Measurements from ENCODE around the gene NEUROG1. TPM values are rescaled to one million over a fixed set of nuclear protein-coding genes. Genes with fewer than 3 reads are reported as not detected.

Gene NEUROG1
- total RNA-seq, 4 donors from 2014 or later, result not detected

GRCh38 chr5:135555530-135555929 is 19.8 kb upstream of the NEUROG1 start:
- Histone ChIP-seq H3K36me3 (no peaks in the 10 kb centered on the region), H3K4me1 (no peaks in the 10 kb centered on the region), H3K27me3 (no peaks in the 10 kb centered on the region), H3K4me3 (no peak overlapping the region), H3K9me3 (no peaks in the 10 kb centered on the region), H3K27ac (no peak overlapping the region)
- TF ChIP-seq CTCF (IDR thresholded peaks at IDR 0.05), result no peak
- TF ChIP-seq POLR2A (IDR thresholded peaks at IDR 0.05), result no peak
- no peak for DNase-seq

- Histone ChIP-seq H3K27ac (no peak overlapping the region), H3K9me3 (no peaks in the 10 kb centered on the region), H3K36me3 (no peaks in the 10 kb centered on the region), H3K4me1 (no peaks in the 10 kb centered on the region), H3K4me3 (no peak overlapping the region), H3K27me3 (no peaks in the 10 kb centered on the region)
- peak in 1 of 3 donors; percentile 61 for DNase-seq
- TF ChIP-seq CTCF (IDR thresholded peaks at IDR 0.05) (peak in 4 of 6 experiments; percentile 12 to 49 (median 28)), POLR2A (IDR thresholded peaks at IDR 0.05) (no peak)
These were observed 18.1 kb upstream of the NEUROG1 start for GRCh38 chr5:135553688-135554462.

GRCh38 chr5:135551593-135552447 is 16.1 kb upstream of the NEUROG1 start:
- Histone ChIP-seq H3K27me3 (no peaks in the 10 kb centered on the region), H3K9me3 (no peaks in the 10 kb centered on the region), H3K4me3 (no peak overlapping the region), H3K36me3 (no peaks in the 10 kb centered on the region), H3K4me1 (no peaks in the 10 kb centered on the region), H3K27ac (no peak overlapping the region)
- TF ChIP-seq POLR2A (IDR thresholded peaks at IDR 0.05) (no peak), CTCF (IDR thresholded peaks at IDR 0.05) (peak; percentile 5 to 76 (median 68))
- peak in 2 of 3 donors; percentile 24 to 77 for DNase-seq

GRCh38 chr5:135549413-135549812 is 13.6 kb upstream of the NEUROG1 start:
- Histone ChIP-seq H3K27me3 (peaks cover 0 to 6% of the 10 kb centered on the region in 2 donors), H3K4me3 (no peak overlapping the region), H3K9me3 (no peaks in the 10 kb centered on the region), H3K36me3 (no peaks in the 10 kb centered on the region), H3K27ac (no peak overlapping the region), H3K4me1 (peaks cover 0 to 3% (median 0%) of the 10 kb centered on the region in 4 donors)
- DNase-seq, result no peak
- TF ChIP-seq CTCF (IDR thresholded peaks at IDR 0.05) (no peak), POLR2A (IDR thresholded peaks at IDR 0.05) (no peak)

- peaks cover 0 to 13% of the 10 kb centered on the region in 2 donors for H3K27me3 ChIP-seq
These were observed 12.0 kb upstream of the NEUROG1 start for GRCh38 chr5:135547590-135548254.

More at GRCh38 chr5:135547590-135548254, 12.0 kb upstream of the NEUROG1 start:
- H3K4me1 ChIP-seq, result peaks cover 0 to 15% (median 3%) of the 10 kb centered on the region in 4 donors
- no peak overlapping the region for H3K27ac ChIP-seq
- H3K4me3 ChIP-seq, result no peak overlapping the region
- TF ChIP-seq POLR2A (IDR thresholded peaks at IDR 0.05) (no peak), CTCF (IDR thresholded peaks at IDR 0.05) (no peak)
- DNase-seq, result no peak
- H3K36me3 ChIP-seq, result no peaks in the 10 kb centered on the region
- H3K9me3 ChIP-seq, result no peaks in the 10 kb centered on the region

Measured in Peyer's patch (tissue), 4 donors.